Keratinocyte (primary cell): ENCODE results near the gene INPP5E. TPM values are rescaled to one million over a fixed set of nuclear protein-coding genes. Genes with fewer than 3 reads are reported as not detected.

Experiments
- DNase-seq: peaks from one replicate; pipeline ENCODE4 v3.0.0-alpha.2; 2011; ENCODE audit warnings: low read depth, missing footprints, low spot score
- FAIRE-seq: peaks from 2 replicates; lab custom pipeline; 2011; peaks lifted over from hg19 to GRCh38; lab: Jason Lieb, UNC
- H2AFZ ChIP-seq: 2 replicates; pipeline ENCODE4 v1.6.0; 2012; ENCODE audit warnings: low read length, control low read depth, inconsistent platforms; ENCODE audit not compliant: control insufficient read depth
- H3K27ac ChIP-seq: 2 replicates; pipeline ENCODE4 v1.5.1; 2011; ENCODE audit warnings: low read length; ENCODE audit not compliant: control insufficient read depth, insufficient read depth
- H3K27me3 ChIP-seq: 3 replicates; pipeline ENCODE4 v1.6.0; 2011; ENCODE audit warnings: low read length; ENCODE audit not compliant: control insufficient read depth, insufficient read depth; ENCODE audit errors: extremely low read depth
- H3K36me3 ChIP-seq, 2 experiments: 2 replicates in 1 of 2; 3 replicates in 1 of 2; pipeline ENCODE4 v1.5.1; 2011; ENCODE audit warnings: low read length in 2 of 2, mild to moderate bottlenecking in 1 of 2; ENCODE audit not compliant: control insufficient read depth in 2 of 2, insufficient read depth in 2 of 2; ENCODE audit errors: extremely low read depth in 1 of 2
- H3K4me1 ChIP-seq: 3 replicates; pipeline ENCODE4 v1.5.1; 2011; ENCODE audit warnings: low read length; ENCODE audit not compliant: control insufficient read depth, insufficient read depth; ENCODE audit errors: extremely low read depth
- H3K4me2 ChIP-seq: 3 replicates; pipeline ENCODE4 v1.6.0; 2011; ENCODE audit warnings: low read depth, low read length; ENCODE audit not compliant: control insufficient read depth, insufficient read depth; ENCODE audit errors: extremely low read depth
- H3K4me3 ChIP-seq, 3 experiments: fragments of 200-600 bp in 1 of 3; sonication (generic) in 1 of 3; 2 replicates in 2 of 3; 3 replicates in 1 of 3; pipeline ENCODE4 v1.5.1; 2011 to 2016; ENCODE audit warnings: low read length in 3 of 3, mild to moderate bottlenecking in 3 of 3, control low read depth in 2 of 3, inconsistent platforms in 1 of 3, low read depth in 1 of 3, mixed read lengths in 1 of 3, mixed run types in 1 of 3, moderate library complexity in 1 of 3; ENCODE audit not compliant: control insufficient read depth in 2 of 3, insufficient read depth in 2 of 3; ENCODE audit errors: extremely low read depth in 1 of 3
- H3K79me2 ChIP-seq: 2 replicates; pipeline ENCODE4 v1.6.0; 2012; ENCODE audit warnings: low read length; ENCODE audit not compliant: control insufficient read depth, insufficient read depth
- H3K9ac ChIP-seq: 3 replicates; pipeline ENCODE4 v1.6.0; 2011; ENCODE audit warnings: low read length; ENCODE audit not compliant: control insufficient read depth, insufficient read depth; ENCODE audit errors: extremely low read depth
- H3K9me1 ChIP-seq: 3 replicates; pipeline ENCODE4 v1.6.0; 2011; ENCODE audit warnings: low read length; ENCODE audit not compliant: control insufficient read depth, insufficient read depth; ENCODE audit errors: extremely low read depth
- H3K9me3 ChIP-seq: 2 replicates; pipeline ENCODE4 v1.5.1; 2012; ENCODE audit warnings: low read depth, low read length; ENCODE audit not compliant: control insufficient read depth
- H4K20me1 ChIP-seq: 3 replicates; pipeline ENCODE4 v1.6.0; 2011; ENCODE audit warnings: low read length; ENCODE audit not compliant: control insufficient read depth, insufficient read depth; ENCODE audit errors: extremely low read depth
- CTCF ChIP-seq, 3 experiments: IDR thresholded peaks in 1 of 3; conservative IDR thresholded peaks in 1 of 3; optimal IDR thresholded peaks in 1 of 3; 2 replicates in 2 of 3; 3 replicates in 1 of 3; pipeline versions ENCODE3 to v1.5.1; 2011; ENCODE audit warnings: low read length in 3 of 3, mild to moderate bottlenecking in 3 of 3, moderate library complexity in 2 of 3, control low read depth in 1 of 3, inconsistent platforms in 1 of 3; ENCODE audit not compliant: insufficient read depth in 2 of 3; ENCODE audit errors: extremely low read depth in 1 of 3
- EZH2 ChIP-seq: IDR thresholded peaks from one replicate; pipeline ENCODE4 v1.6.1; 2012; ENCODE audit warnings: inconsistent platforms, mild to moderate bottlenecking, low read length, moderate library complexity
- dilution Hi-C: fragments of 300-500 bp; cut with MboI; formaldehyde crosslinking; loops from one replicate; pipeline ENCODE4 v1.7.0; 2020; ENCODE audit warnings: low sequenced_read_pairs; ENCODE audit not compliant: extremely low pct_ligation_motif_present
- polyA plus RNA-seq, 5 experiments: library from polyadenylated mRNA; depleted of rRNA in 3 of 5; stranded (reverse) in 3 of 5; stranded (forward) in 1 of 5; unstranded in 1 of 5; fragments of >200 nt; gene quantifications; 1 replicate in 1 of 5; 2 replicates in 3 of 5; 3 replicates in 1 of 5; pipeline versions ENCODE4 v1.2.1 to v1.2.3, GENCODE V29; 2011 to 2012; ENCODE audit warnings: missing spikeins in 2 of 5, low read depth in 1 of 5, low replicate concordance in 1 of 5

The INPP5E gene
- polyA plus RNA-seq, 1 donor (not counting 4 experiments of a cell fraction or from before 2014, with no cell fraction given): 4.4 TPM

GRCh38 chr9:136485049-136486045, 45.7 kb upstream of the INPP5E start:
- Histone ChIP-seq H3K9me1 (no peaks in the 10 kb centered on the region), H3K9me3 (no peaks in the 10 kb centered on the region), H3K4me1 (peaks cover 17% of the 10 kb centered on the region), H3K27me3 (no peaks in the 10 kb centered on the region), H2AFZ (peak overlapping the region; percentile 16), H3K79me2 (peaks cover 21% of the 10 kb centered on the region), H3K27ac (peak overlapping the region; percentile 96), H3K4me3 (peak overlapping the region; percentile 68 to 79 (median 78)), H4K20me1 (peaks cover 3% of the 10 kb centered on the region), H3K4me2 (peak overlapping the region; percentile 90), H3K36me3 (peaks cover 0 to under 1% of the 10 kb centered on the region in 2 experiments), H3K9ac (peak overlapping the region; percentile 93)
- no peak for TF ChIP-seq EZH2
- peak in 2 of 3 experiments; percentile 88 to 92 for TF ChIP-seq CTCF (optimal IDR thresholded peaks at IDR 0.05 in 1 of 3, IDR thresholded peaks at IDR 0.05 in 1 of 3, conservative IDR thresholded peaks at IDR 0.05 in 1 of 3; ENCODE audit: extremely low read depth in 1 of 3, insufficient read depth in 2 of 3, low read length in 3 of 3)
- DNase-seq: no peak
- peak; percentile 74 for FAIRE-seq
- dilution Hi-C loops: no loop called here

GRCh38 chr9:136484153-136485048, 44.8 kb upstream of the INPP5E start:
- Histone ChIP-seq H3K4me2 (peak overlapping the region; percentile 90), H3K36me3 (peaks cover 3 to 9% of the 10 kb centered on the region in 2 experiments), H2AFZ (peak overlapping the region; percentile 41), H3K27ac (peak overlapping the region; percentile 96), H3K9me1 (no peaks in the 10 kb centered on the region), H3K79me2 (peaks cover 31% of the 10 kb centered on the region), H3K9ac (peak overlapping the region; percentile 93), H3K9me3 (no peaks in the 10 kb centered on the region), H4K20me1 (peaks cover 10% of the 10 kb centered on the region), H3K4me1 (peaks cover 17% of the 10 kb centered on the region), H3K27me3 (no peaks in the 10 kb centered on the region), H3K4me3 (peak overlapping the region; percentile 68 to 79 (median 78))
- dilution Hi-C loops: no loop called here
- DNase-seq (peak; percentile 50), FAIRE-seq (no peak)
- no peak for TF ChIP-seq CTCF (optimal IDR thresholded peaks at IDR 0.05 in 1 of 3, IDR thresholded peaks at IDR 0.05 in 1 of 3, conservative IDR thresholded peaks at IDR 0.05 in 1 of 3; ENCODE audit: extremely low read depth in 1 of 3, insufficient read depth in 2 of 3, low read length in 3 of 3)
- TF ChIP-seq EZH2: no peak
